HTR-8/SVneo (cell line): Measurements from ENCODE around the gene COPG1.

Experiments used
- DNase-seq: peaks from one replicate; pipeline ENCODE4 v3.0.0; 2011; ENCODE audit warnings: low spot score, mixed read lengths; ENCODE audit not compliant: insufficient read length
- FAIRE-seq: peaks from 2 replicates; lab custom pipeline; 2011; peaks lifted over from hg19 to GRCh38; lab: Jason Lieb, UNC

The COPG1 gene

DNA sequence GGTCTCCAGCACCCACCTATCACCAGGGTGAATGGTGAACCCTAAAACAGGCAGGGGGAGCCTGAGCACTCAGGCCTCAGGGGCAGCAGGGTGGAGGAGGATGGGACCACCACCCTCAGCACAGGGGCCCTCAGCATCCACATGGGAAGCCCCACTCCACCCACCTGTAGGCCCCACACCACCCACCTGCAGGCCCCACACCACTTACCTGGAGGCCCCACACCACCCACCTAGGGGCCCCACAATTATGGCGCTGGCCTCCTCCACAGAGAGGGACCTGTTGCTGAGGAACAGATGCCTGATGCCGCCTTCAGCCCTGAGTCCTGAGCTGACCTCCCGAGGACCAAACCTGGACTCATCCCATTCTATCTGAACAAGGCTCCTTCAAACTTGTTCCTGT is 76.0 kb downstream of the COPG1 start:
- no peak for DNase-seq
- FAIRE-seq, result no peak

DNA sequence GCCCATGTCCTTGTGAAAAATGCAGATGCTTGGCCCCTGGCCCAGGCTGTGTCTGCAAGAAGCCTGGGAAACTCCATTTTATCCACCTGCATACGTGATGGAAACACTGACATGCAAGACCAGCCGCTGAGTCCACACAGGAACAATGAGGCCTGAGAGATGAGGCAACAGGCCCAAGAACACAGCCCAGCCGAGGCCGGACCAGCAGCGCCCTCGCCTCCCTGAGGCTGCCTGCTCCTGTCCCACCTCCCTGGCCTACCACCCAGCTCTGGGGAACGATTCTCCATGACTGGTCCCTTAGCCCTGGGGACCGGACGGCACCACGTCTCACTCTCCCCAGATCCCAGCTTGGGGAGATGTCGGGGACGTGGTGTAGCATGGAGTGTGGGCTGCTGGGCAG is 76.7 kb downstream of the COPG1 start:
- FAIRE-seq (no peak), DNase-seq (no peak)

DNA sequence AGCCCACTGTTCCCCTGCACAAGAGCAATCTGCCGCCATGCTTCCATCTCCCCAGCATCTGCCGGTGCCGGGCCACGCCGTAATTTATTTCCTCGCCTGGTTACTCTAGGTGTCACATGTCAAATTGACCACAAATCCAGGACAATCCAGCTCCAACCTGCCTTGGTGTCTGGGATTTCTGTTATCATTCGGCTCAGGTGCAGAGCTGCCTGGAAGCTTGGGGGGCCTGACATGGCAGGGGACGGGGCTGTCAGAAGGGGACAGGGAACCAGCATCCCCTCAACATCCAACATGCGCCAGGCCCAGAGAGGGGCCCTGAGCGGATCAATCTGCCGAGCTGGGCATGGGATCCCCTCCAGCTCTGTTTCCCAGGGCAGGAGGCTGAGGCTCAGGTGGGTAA is 77.2 kb downstream of the COPG1 start:
- FAIRE-seq (no peak), DNase-seq (no peak)
